HG03442 (cell line): ENCODE results near the gene NCAPD3.
"Not testable (repeated sequence)": the region's sequence is repeated elsewhere in the genome, so short reads cannot be mapped to it uniquely, and the experiment has no call there.

Experiments used
- ATAC-seq: cut with Tn5 transposase; IDR thresholded peaks from one replicate; pipeline ENCODE4 v1.9.1; 2021; ENCODE audit warnings: mild to moderate bottlenecking, moderate library complexity; ENCODE audit not compliant: unreplicated experiment

The NCAPD3 gene

DNA sequence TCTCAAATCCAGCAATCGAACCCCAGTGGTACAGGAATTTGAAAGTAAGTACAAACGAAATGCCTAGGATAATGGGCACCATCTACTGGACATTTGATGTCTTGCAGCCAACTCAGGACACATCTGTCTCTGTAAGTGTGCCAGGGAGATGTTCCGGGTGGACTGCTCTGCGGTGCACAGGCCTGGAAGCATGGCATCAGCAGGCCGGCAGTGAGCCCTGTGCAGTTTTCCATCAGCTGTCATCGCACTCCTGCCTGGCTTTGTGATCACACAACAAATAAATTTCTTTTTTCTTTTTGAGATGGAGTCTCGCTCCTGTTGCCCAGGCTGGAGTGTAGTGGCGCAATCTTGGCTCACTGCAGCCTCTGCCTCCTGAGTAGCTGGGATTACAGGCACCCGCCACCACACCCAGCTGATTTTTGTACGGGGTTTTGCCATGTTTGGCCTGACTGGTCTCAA is 83.9 kb downstream of the NCAPD3 start:
- ATAC-seq, result no peak

- ATAC-seq, result no peak
Measured at GRCh38 chr11:134139303-134139872, 84.4 kb downstream of the NCAPD3 start.

DNA sequence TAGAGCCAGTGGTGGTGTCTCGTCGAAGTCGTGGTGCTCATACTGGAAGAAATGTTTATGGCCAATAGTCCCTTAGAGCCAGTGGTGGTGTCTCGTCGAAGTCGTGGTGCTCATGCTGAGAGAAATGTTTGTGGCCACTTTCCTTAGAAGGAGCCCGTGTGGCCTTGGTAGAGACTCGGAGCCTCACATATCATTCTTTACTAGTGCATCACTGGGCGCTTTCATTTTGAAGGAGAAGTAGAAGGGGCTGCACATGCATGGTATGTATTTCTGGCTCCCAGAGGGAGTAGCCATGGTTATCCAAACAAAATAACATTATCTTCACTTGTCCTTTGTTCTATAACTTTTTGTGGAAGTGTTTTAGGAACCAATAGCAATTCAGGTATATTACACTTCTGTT is 85.4 kb downstream of the NCAPD3 start:
- ATAC-seq, result no peak

- no peak for ATAC-seq
Measured at GRCh38 chr11:134134167-134134566, 89.6 kb downstream of the NCAPD3 start.

DNA sequence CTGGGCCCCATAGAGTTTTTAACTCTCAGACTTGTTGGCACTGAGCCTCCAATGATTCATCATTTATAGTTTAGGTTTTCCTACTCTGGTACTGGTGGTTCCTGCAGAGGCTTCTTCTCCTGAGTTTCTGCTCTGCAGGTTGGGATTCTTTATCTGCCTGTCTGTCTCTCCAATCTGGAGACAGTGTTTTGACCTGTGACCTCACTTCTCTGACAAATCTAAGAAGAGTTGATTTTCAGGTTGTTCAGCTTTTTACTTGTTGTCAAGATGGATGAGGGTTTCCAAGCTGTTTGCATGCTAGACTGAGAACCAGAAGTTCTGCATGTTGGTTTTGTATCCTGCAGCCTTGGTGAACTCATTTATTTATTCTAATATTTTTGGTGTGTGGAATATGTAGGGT is 91.0 kb downstream of the NCAPD3 start:
- no peak for ATAC-seq

DNA sequence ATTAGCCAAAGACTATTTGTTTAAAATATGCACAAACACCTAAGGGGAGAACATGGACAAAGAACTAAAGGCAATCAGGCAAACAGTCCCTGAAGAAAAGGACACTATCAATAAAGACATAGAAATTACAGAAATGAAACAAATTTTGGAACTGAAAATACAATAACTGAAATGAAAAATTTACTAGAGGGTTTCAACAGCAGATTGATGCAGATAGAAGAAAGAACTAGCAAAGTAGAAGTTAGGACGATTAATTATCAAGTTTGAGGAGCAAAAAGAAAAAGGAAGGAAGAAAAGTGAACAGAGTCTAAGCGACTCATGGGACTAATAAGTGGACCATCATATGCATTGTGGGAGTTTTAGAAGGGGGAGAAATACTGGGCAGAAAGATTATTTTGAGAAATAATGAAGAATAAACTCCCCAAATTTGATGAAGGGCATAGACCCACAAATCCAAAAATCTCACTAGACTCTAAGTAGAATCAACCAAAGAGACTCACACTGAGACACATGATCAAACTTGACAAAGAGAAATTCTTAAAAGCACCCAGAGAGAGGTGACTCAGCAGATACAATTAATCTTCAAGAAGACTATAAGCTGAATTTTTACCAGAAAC is 92.0 kb downstream of the NCAPD3 start:
- no peak for ATAC-seq

- ATAC-seq, result no peak
Measured at GRCh38 chr11:134126217-134126822, 97.4 kb downstream of the NCAPD3 start.

DNA sequence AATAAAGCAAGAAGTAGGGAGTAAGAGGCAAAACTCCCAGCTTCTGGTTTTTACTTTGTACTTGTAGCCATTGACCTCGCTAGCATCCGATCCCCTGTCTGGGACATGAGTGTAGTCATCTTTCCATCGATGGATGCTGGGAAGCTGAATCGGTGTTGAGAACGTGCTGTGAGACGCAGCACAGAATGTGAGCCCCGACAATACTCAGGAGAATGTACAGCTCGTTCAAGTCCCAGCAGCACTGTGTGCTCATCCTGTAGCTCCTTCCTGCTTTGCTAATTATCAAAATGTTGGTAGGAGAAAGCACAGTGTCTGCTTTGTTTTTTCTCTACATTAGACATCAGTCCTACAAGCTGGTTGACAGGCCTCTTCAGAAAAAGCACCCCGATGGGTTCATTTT is 98.3 kb downstream of the NCAPD3 start:
- no peak for ATAC-seq

DNA sequence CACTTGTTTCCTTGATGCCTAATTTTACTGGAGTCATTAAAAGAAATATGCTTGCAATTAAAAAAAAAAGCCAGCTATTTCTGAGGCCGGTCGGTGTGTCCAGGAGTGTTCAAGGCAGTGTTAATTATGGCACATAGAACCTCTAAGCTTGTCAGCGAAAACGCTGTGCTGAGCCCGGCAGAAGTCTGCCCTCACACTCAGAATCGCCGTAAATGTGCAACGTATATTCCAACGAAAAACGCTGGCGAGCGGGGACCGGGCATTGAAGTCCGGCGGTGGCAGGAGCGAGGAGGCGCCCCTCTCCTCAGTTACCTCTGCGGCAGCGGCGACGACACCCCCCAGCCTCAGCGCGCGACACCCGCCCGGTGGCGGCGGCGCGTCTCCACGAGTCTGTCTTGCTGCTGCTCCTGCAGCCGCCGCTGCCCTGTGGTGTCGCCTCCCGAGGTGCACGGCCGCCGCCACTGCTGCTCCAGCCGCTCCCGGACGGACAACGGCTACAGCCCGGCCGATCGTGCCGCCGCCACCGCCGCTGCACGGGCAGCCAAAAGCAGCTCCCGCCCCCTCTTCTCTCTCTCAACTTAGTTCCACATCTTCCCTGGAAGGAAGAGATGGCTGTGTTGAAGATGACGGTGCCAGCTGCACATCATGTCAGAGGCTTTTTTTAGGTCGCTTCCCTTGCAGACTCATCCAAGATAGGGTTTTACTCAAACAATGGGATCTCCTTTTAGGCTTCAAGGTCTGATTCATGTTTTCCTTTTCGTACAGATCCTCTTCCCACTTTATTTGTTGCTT is 98.9 kb downstream of the NCAPD3 start:
- ATAC-seq, result no peak

DNA sequence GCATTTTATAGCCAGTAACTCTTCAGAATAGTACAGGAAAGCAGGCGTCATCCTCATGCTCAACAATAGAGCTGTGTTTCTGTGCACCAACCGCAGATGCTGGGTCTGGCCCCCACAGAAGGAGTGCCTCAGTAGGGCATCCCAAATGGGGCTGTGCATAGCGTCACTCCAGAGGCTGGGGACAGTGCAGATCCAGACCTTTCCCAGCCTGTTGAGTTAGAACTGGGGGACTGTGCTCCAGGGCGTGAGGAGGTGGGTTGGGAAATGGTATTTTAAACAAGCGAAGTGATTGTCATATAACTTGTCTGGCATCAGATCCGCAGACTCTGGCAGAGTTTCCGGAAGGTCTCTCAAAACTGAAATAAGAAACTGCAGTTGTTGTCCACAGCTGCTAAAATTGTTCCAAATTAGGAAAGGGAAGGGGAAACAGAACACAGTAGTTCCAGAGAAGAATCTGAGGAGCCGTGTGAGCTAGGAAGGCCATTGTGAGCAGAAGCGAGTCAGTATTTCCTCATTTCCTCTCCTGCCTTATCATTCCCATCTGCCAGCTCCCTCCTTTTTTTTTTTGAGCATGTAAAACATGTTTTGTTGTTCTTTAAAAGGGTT is 102.7 kb downstream of the NCAPD3 start:
- ATAC-seq, result no peak

DNA sequence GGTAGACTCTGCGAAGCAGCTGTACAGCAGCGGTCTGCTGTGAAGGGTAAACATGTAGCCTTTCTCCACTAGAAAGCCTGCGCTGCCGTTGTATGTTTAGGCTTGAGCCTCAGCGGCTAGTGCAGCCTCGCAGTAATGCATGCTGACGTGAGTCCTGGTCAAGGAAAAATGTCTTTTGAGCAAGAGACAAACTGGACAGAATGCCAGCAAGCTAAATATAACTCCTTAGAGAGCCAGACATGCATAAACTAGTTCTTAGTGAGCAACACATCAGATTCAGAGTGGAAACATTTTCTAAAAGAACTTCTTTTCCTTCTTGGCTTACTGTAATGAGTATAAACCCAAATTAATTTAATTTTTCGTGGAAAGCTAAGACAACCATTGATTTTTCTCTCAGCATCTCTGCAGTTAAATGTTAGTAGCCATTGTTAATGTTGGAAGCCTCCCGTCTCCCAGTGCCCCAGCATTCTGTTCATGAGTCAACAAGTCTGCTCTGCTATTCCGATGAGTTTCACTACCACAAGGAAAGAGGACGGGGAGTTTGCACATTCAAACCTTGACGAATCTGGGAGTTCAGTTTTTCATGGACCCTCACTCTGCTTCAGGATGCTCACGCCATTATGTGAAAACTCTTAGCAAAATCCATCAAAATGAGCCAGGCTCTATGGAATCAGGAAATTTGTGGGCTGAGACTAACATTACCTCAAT is 103.5 kb downstream of the NCAPD3 start:
- ATAC-seq, result no peak

DNA sequence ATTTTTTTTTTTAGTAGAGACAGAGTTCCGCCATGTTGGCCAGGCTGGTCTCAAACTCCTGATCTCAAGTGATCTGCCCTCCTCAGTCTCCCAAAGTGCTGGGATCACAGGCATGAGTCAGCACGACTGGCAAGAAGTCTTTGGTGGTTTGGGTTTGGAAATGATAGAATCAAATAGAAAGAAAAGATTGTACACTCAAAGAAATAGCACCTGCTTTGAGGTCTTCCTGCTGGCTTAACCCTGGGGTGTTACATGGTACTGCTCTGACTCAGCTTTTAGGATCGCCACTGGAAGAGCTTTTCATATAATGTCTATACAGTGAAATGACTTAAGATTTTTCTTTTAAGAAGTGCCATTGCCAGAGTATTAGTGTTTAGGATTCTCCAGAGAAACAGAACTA is 104.7 kb downstream of the NCAPD3 start:
- ATAC-seq, result no peak

- ATAC-seq, result no peak
Measured at GRCh38 chr11:134118006-134118405, 105.8 kb downstream of the NCAPD3 start.

DNA sequence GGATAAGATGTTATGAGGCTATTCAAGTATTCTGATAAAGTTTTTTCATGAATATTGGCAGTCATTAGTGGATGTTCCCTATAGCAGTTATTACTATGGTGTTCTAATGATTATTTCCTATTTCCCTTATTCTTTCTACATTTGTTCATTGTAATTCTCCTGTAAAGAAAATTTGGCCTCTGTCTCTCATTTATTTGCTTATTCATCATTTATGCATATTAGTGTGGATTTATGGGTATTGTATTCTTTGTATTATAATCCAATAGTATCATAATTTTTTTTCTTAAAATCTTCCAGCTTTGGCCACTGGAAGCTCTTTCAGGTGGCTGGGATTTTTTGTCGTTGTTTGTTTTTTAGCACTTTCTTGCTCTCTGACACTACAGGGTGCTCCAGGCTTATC is 107.6 kb downstream of the NCAPD3 start:
- no peak for ATAC-seq

DNA sequence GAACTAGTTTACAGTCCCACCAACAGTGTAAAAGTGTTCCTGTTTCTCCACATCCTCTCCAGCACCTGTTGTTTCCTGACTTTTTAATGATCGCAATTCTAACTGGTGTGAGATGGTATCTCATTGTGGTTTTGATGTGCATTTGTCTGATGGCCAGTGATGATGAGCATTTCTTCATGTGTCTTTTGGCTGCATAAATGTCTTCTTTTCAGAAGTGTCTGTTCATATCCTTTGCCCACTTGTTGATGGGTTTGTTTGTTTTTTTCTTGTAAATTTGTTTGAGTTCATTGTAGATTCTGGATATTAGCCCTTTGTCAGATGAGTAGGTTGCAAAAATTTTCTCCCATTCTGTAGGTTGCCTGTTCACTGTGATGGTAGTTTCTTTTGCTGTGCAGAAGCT is 110.0 kb downstream of the NCAPD3 start:
- ATAC-seq, result not testable (repeated sequence)

- no peak for ATAC-seq
Measured at GRCh38 chr11:134110252-134110815, 113.4 kb downstream of the NCAPD3 start.
